DND-41 (cell line): ENCODE results near the gene CTAGE1.

Experiments used
- ATAC-seq: fragments of 200-7000 bp; cut with Tn5 transposase; 3 replicates; pipeline ENCODE4 v1.9.1; 2021; ENCODE audit warnings: low read depth; ENCODE audit not compliant: insufficient read depth
- DNase-seq: peaks from one replicate; pipeline ENCODE4 v3.0.0-alpha.2; 2020
- H2AFZ ChIP-seq: 2 replicates; pipeline ENCODE4 v1.6.0; 2012; ENCODE audit warnings: low read depth, low read length
- H3K27ac ChIP-seq: 2 replicates; pipeline ENCODE4 v1.5.1; 2012; ENCODE audit warnings: low read length, inconsistent platforms
- H3K27me3 ChIP-seq: fragments of 200-600 bp; sonication (generic); 2 replicates; pipeline ENCODE4 v1.6.0; 2012; ENCODE audit warnings: low read length, mild to moderate bottlenecking, inconsistent platforms; ENCODE audit not compliant: insufficient read depth, poor library complexity
- H3K36me3 ChIP-seq: 2 replicates; pipeline ENCODE4 v1.5.1; 2012; ENCODE audit warnings: low read length, inconsistent platforms; ENCODE audit not compliant: insufficient read depth
- H3K4me1 ChIP-seq: 2 replicates; pipeline ENCODE4 v1.5.1; 2012; ENCODE audit warnings: mild to moderate bottlenecking, low read length; ENCODE audit not compliant: insufficient read depth
- H3K4me2 ChIP-seq: 2 replicates; pipeline ENCODE4 v1.6.0; 2012; ENCODE audit warnings: mild to moderate bottlenecking, moderate library complexity, low read length, inconsistent platforms; ENCODE audit not compliant: insufficient read depth
- H3K4me3 ChIP-seq, 2 experiments: fragments of 200-600 bp in 1 of 2; shearing (Covaris generic) in 1 of 2; 2 replicates each; pipeline ENCODE4 v1.5.1; 2012 to 2016; ENCODE audit warnings: inconsistent platforms in 2 of 2, low read length in 2 of 2, mild to moderate bottlenecking in 2 of 2, low read depth in 1 of 2, moderate library complexity in 1 of 2
- H3K79me2 ChIP-seq: 2 replicates; pipeline ENCODE4 v1.6.0; 2012; ENCODE audit warnings: low read length, inconsistent platforms; ENCODE audit not compliant: insufficient read depth
- H3K9ac ChIP-seq: 2 replicates; pipeline ENCODE4 v1.6.0; 2012; ENCODE audit warnings: low read depth, mild to moderate bottlenecking, inconsistent platforms, low read length, moderate library complexity
- H3K9me3 ChIP-seq: 2 replicates; pipeline ENCODE4 v1.5.1; 2012; ENCODE audit warnings: low read length, moderate library complexity, mild to moderate bottlenecking, inconsistent platforms; ENCODE audit not compliant: insufficient read depth, severe bottlenecking
- H4K20me1 ChIP-seq: 2 replicates; pipeline ENCODE4 v1.6.0; 2012; ENCODE audit warnings: low read length; ENCODE audit not compliant: insufficient read depth
- CTCF ChIP-seq: IDR thresholded peaks from 2 replicates; pipeline ENCODE4 v1.5.1; 2012; ENCODE audit warnings: borderline replicate concordance, low read length, moderate library complexity, mild to moderate bottlenecking; ENCODE audit not compliant: poor library complexity, severe bottlenecking; ENCODE audit errors: extremely low read depth
- EZH2 ChIP-seq: IDR thresholded peaks from 3 replicates; pipeline ENCODE4 v1.6.1; 2012; ENCODE audit warnings: borderline replicate concordance, low read depth, mild to moderate bottlenecking, moderate library complexity, low read length, inconsistent platforms; ENCODE audit not compliant: severe bottlenecking

CTAGE1 gene

GRCh38 chr18:22412176-22412911 lies 5.4 kb downstream of the CTAGE1 start:
- H4K20me1 ChIP-seq, result no peaks in the 10 kb centered on the region
- H3K9me3 ChIP-seq, result no peaks in the 10 kb centered on the region
- no peak overlapping the region for H3K4me3 ChIP-seq
- H3K27me3 ChIP-seq, result peaks cover 10% of the 10 kb centered on the region
- ATAC-seq, result no peak
- no peak overlapping the region for H3K4me2 ChIP-seq
- H2AFZ ChIP-seq, result no peak overlapping the region
- H3K4me1 ChIP-seq, result no peaks in the 10 kb centered on the region
- H3K79me2 ChIP-seq, result no peaks in the 10 kb centered on the region
- no peaks in the 10 kb centered on the region for H3K36me3 ChIP-seq
- H3K9ac ChIP-seq, result no peak overlapping the region
- no peak for TF ChIP-seq EZH2
- TF ChIP-seq CTCF, result no peak
- H3K27ac ChIP-seq, result no peak overlapping the region
- no peak for DNase-seq

- Histone ChIP-seq H3K4me3 (no peak overlapping the region), H3K27ac (no peak overlapping the region), H4K20me1 (no peaks in the 10 kb centered on the region), H3K4me1 (no peaks in the 10 kb centered on the region), H3K27me3 (peaks cover 10% of the 10 kb centered on the region), H3K9ac (no peak overlapping the region), H3K9me3 (no peaks in the 10 kb centered on the region), H3K36me3 (no peaks in the 10 kb centered on the region), H2AFZ (no peak overlapping the region), H3K79me2 (no peaks in the 10 kb centered on the region), H3K4me2 (no peak overlapping the region)
- ATAC-seq (no peak), DNase-seq (no peak)
- no peak for TF ChIP-seq CTCF
- TF ChIP-seq EZH2, result no peak
Measured at GRCh38 chr18:22411446-22411845, 6.3 kb downstream of the CTAGE1 start.

GRCh38 chr18:22410126-22410525 lies 7.6 kb downstream of the CTAGE1 start:
- Histone ChIP-seq H4K20me1 (no peaks in the 10 kb centered on the region), H3K79me2 (no peaks in the 10 kb centered on the region), H3K27ac (no peak overlapping the region), H3K27me3 (peaks cover 10% of the 10 kb centered on the region), H3K4me1 (no peaks in the 10 kb centered on the region), H3K36me3 (no peaks in the 10 kb centered on the region), H3K4me2 (no peak overlapping the region), H3K4me3 (no peak overlapping the region), H3K9ac (no peak overlapping the region), H3K9me3 (no peaks in the 10 kb centered on the region), H2AFZ (no peak overlapping the region)
- ATAC-seq (no peak), DNase-seq (no peak)
- no peak for TF ChIP-seq CTCF
- no peak for TF ChIP-seq EZH2

GRCh38 chr18:22409445-22409844 lies 8.3 kb downstream of the CTAGE1 start:
- H3K27ac ChIP-seq, result no peak overlapping the region
- H3K4me3 ChIP-seq, result no peak overlapping the region
- H3K36me3 ChIP-seq, result no peaks in the 10 kb centered on the region
- no peaks in the 10 kb centered on the region for H3K4me1 ChIP-seq
- no peak for TF ChIP-seq EZH2
- TF ChIP-seq CTCF, result no peak
- no peaks in the 10 kb centered on the region for H3K9me3 ChIP-seq
- no peak overlapping the region for H3K9ac ChIP-seq
- no peak overlapping the region for H2AFZ ChIP-seq
- H3K79me2 ChIP-seq, result no peaks in the 10 kb centered on the region
- no peak overlapping the region for H3K4me2 ChIP-seq
- DNase-seq, result no peak
- peaks cover 10% of the 10 kb centered on the region for H3K27me3 ChIP-seq
- H4K20me1 ChIP-seq, result no peaks in the 10 kb centered on the region
- ATAC-seq, result no peak
